ENCODE results near the gene FGD5.

GRCh38 chr3:14772533-14773138 lies 46.1 kb upstream of the FGD5 start:
- TF ChIP-seq CTCF (IDR thresholded peaks at IDR 0.05): no peak
- TF ChIP-seq POLR2A (IDR thresholded peaks at IDR 0.05): no peak
